Sigmoid colon (tissue), 4 donors: ENCODE measurements around the gene ARVCF.

Experiments used
- CTCF ChIP-seq, 4 experiments: fragments of 450-650 bp in 3 of 4; fragments of 200-600 bp in 1 of 4; IDR thresholded peaks; one replicate each; pipeline ENCODE4 v1.5.1; 2016 to 2019; ENCODE audit warnings: antibody characterized with exemption in 4 of 4, mild to moderate bottlenecking in 3 of 4, moderate library complexity in 2 of 4
- EP300 ChIP-seq, 4 donors: sonication (generic); formaldehyde crosslinking; IDR thresholded peaks; one replicate each; pipeline ENCODE4 v1.6.1; 2017; ENCODE audit warnings: antibody characterized with exemption in 4 of 4
- POLR2A ChIP-seq, 2 donors: fragments of 450-650 bp; IDR thresholded peaks; one replicate each; pipeline ENCODE4 v1.6.1; 2016; ENCODE audit warnings: antibody characterized with exemption in 2 of 2, mild to moderate bottlenecking in 2 of 2, moderate library complexity in 2 of 2

- TF ChIP-seq EP300 (IDR thresholded peaks at IDR 0.05) (no peak), CTCF (IDR thresholded peaks at IDR 0.05) (no peak), POLR2A (IDR thresholded peaks at IDR 0.05) (peak in 1 of 2 donors; percentile 16)
Measured at GRCh38 chr22:20020533-20021195, 4.0 kb upstream of the ARVCF start, which contains the start of gene TANGO2.
